GM21526 (cell line): Measurements from ENCODE around the gene MAN1C1.

Experiments used
- ATAC-seq: cut with Tn5 transposase; IDR thresholded peaks from one replicate; pipeline ENCODE4 v1.9.1; 2021; ENCODE audit warnings: moderate library complexity; ENCODE audit not compliant: unreplicated experiment, low FRiP score

The MAN1C1 gene

DNA sequence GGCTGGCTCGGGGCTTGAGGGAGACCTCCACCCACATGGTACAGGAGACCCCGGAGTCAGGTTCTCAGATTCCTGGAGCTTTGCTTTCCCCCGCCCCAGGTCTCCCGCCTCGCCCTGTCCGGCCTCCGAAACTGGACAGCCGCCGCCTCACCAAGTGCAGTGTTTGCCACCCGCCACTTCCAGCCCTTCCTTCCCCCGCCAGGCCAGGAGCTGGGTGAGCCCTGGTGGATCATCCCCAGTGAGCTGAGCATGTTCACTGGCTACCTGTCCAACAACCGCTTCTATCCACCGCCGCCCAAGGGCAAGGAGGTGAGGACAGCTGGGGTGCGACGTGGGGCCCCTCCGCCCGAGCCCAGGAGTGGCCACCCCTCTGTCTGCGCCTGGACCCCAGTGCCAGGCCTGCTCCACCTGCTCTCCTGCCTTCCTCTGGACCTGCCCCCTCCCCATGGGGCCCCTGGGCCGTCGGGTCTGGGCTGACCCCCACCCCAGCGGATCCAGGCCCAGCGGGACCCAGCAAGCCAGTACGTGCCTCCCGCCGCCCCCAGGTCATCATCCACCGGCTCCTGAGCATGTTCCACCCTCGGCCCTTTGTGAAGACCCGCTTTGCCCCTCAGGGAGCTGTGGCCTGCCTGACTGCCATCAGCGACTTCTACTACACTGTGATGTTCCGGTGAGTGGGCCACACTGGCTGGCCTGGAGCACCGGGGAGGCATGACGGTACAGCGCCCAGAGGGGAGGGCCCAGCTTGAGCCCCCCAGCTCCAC, 192.1 kb downstream of the MAN1C1 start:
- ATAC-seq: no peak

DNA sequence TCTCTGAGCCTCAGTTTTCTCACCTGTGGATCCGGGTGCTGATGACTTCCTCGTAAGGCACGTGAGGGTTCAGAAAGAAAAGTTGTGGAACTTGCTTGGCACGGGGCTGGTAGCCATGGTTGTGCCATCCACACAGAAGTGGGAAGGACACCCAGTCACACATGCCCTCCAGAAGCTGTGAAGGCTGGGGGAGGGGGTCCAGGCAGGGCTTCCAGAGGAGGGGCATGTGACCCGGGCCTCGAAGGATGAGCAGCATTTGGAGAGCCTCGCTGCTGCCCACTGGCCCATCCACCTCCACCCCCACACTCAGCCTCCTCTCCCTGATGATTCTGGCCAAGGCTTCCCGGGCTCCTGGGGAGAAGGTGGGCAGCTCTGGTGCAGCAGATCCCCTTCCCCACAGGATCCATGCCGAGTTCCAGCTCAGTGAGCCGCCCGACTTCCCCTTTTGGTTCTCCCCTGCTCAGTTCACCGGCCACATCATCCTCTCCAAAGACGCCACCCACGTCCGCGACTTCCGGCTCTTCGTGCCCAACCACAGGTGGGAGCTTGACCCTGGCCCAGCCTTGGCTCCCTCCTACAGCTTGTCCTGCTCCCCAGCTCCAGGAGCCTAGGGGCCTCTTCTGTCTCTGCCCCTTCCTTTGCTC, 192.8 kb downstream of the MAN1C1 start:
- ATAC-seq: no peak

DNA sequence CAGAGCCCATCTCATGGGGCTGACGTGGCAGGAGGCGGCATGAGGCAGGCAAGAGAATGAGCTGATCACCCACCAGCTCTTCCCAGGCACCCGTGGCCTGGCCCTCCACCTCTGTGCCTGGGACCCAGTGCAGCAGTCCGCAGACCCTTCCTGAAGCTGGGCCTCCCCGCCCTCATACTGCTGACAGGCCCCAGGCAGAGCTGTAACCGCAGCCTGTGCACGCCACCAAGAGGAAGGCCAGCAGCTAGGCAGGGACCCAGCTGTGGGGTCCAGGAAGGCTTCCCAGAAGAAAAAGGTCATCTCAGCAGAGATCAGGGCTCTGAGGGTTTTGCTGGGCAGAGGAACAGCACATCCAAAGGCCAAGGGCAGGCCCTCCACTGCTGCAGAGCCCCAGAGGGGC, 193.3 kb downstream of the MAN1C1 start:
- ATAC-seq: no peak

DNA sequence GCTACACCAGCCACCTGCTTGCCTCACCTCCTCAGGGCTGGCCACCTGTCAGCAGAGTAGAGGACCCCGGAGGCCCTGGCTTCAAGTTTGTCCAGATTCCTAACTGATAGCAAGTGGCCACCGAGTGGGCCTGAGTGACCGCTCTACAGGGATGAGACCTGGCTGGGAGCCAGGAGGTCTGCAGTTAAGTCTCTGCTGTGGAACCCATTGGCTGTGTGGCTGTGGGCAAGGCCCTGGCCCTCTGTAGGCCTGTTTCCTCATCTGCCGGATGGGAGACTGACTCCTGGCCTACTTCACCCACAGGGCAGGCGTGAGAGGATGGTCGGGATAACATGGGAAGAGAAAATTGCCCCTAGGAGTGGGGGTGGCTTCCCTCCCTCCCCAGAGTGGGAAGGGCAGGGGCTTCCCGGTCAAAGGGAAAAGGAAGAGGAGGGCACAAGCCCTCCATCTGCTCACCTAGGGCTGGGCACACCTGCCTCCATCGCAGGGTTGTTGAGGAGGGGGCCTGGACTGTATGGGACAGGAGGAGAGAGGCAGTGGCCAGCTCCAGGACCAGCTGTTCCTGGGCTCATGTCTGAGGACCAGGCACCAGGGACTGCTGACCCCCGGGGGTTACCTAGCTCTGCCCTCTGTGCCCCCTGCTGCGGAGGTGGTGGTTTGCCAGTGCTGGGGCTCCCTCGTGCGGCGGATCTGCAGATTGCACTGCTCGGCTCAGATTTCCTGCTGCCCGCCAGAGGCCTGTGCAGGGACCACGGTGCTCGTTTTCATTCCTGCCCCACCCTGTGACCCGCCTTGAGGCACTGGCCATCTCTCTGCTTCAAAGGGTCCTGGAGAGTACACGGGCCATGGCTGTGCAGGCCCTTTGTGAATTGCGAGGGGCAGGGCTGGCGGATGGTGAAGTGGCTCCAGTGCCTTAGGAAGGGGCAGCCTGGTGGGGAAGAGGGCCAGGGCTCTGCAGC, 194.0 kb downstream of the MAN1C1 start:
- no peak for ATAC-seq

DNA sequence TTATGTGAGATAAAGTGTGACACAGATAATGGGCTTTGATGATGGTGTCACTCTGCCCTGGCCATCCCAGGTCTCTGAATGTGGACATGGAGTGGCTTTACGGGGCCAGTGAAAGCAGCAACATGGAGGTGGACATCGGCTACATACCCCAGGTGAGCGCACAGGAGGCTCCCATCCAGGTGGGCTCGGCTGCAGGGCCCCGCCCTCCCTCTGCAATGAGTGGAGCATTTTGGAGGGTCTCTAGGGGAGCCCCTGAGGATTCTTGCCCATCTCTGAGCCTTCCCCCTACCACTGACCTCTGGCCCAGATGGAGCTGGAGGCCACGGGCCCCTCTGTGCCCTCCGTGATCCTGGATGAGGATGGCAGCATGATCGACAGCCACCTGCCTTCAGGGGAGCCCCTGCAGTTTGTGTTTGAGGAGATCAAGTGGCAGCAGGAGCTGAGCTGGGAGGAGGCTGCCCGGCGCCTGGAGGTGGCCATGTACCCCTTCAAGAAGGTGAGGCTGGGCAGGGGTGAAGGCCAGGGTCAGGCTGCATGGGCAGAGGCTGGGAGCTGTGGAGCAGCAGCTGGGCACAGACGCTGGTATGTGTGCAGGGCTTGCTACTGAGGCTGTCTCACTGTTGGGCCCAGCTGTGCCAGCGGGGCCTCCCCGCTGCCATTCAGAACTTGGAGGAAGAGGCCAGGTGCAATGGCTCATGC, 194.9 kb downstream of the MAN1C1 start:
- no peak for ATAC-seq

DNA sequence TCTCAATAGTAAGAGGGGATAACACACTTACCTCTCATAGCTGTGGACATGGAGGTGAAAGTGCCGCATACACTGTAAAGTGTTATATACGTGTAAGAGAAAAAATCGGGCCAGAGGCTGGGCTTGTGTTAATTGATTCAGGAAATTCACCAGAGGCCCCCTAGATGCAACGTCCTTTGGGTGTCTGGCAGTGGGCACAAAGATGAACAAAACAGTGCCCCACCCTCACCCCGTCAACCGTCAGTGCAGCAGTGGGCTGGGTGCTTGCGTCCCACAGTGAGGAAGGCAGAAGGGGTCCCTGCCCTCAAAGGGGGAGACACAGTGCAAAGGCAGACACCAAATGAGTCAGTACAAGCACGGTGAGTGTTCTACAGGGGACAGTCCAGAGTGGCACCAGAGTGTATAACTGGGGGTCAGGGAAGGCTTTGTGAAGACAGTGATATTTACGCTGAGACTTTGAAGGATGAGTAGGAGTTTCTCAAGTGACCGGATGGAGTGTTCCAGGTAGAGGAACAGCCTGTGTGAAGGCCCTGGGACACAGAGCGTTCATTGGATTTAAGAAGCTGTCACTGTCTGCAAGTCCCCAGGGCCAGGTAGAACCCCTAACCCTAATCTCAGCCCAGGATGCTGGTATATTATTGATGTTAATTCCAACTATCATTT, 196.6 kb downstream of the MAN1C1 start:
- no peak for ATAC-seq

DNA sequence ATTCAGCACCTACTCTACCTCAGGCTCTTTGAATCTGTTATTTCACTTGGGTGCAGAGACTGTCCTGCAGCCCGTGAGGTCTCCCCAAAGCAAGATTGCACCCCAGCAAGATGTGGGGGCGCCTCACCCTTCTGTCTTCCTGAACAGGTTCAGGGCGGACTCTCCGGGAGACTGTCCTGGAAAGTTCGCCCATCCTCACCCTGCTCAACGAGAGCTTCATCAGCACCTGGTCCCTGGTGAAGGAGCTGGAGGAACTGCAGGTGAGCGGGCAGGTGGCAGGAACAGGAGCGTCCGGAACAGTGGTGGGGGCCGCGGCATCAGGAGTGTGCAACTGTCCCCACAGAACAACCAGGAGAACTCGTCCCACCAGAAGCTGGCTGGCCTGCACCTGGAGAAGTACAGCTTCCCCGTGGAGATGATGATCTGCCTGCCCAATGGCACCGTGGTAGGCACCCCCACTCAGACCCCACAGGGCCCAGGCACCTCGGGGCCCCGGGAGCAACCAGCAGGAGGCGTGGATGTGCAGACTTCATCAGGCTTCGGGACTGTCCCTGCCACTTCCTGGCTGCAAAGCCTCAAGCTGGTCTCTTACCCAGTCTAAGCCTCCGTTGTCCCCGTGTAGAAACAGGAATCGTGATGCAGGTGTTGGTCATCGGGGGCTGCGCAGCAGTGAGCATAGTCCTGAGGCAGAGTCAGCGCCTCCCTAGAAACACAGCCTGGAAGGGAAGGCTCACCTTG, 197.3 kb downstream of the MAN1C1 start:
- no peak for ATAC-seq

DNA sequence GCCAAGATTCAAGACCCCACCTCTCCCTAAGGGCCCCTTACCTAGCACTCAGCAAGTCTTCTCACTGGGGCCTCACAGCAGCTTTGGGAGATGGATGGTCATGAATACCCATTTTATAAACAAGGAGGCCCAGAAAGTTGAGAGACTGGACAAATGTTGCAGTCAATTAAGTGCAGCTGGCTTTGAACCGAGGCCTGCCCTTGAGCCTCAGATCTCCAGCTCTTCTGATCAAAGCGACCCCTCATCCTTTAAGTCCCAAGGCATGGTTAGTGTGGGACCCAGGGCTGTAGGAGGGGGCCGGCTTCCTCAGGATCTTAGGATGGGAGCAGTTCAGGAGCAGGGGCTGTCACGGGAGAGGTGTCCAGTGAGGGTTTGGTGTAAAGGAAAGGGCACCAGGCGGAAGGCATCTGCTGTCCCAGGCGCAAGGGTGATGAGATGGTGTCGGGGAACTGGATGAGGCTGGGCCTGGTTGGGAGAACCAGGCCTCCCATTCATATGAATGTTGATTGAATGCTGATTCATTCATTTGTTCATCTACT, 198.0 kb downstream of the MAN1C1 start:
- ATAC-seq: no peak

DNA sequence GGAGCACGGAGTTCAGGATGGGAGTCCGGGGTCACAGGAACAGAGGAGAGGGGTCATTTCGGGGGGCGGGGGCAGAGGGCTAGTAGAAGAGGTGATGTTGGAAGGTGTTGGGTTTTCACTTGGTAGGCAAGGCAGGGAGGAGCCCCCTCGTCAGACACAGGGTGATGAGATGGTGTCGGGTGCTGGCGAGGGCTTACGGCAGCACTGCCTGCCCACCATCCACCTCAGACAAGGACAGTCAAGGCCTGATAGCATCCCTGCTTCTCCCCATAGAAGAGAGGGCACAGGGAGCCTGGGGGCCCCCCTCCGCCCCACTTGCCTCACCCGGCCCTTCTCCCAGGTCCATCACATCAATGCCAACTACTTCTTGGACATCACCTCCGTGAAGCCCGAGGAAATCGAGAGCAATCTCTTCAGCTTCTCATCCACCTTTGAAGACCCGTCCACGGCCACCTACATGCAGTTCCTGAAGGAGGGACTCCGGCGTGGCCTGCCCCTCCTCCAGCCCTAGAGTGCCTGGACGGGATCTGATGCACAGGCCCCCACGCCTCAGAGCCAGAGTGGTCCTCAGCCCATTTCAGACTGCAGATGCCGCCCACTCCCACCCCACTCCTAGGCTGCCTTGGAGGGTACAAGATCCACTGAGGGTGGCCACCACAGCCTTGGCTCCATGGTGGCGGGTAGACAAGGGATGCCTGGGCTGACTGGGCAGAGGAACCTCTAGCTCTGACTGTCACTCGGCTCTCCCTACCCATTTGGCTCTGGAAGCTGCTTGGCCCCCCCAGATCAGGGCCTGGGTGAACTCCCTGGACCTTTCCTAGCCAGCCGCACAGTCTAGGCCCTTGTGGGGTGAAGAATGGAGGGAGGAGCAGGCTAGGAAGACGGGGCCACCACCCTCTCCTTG, 198.9 kb downstream of the MAN1C1 start:
- no peak for ATAC-seq

DNA sequence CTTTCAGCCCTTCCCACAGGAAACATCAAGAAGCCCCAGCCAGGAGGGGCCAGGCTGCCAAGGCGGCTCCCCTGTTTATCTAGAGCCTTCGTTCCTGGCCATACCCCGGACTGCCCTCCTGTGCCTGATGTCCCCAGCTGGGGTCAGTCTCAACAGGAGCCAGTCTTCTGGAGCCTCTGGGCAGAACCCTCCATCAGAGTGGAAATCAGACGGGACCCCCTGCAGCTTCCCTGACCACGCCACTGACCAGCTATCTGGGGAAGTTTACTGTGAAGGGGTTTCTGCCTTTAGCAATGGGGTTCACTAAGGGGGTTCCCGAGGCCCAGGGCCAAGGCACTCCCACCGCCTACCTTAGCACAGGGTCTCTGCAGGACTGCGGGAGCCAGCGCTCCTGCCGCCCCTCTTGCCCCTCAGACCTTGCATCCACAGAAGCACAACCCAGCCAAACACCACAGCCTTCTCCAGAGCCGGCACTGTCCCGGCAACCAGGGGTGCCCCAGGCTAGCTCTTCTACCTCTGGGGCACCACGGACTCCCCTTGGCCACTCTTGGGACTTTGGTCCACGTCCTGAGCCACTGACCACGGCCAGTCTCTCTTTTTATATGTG, 199.6 kb downstream of the MAN1C1 start:
- no peak for ATAC-seq

DNA sequence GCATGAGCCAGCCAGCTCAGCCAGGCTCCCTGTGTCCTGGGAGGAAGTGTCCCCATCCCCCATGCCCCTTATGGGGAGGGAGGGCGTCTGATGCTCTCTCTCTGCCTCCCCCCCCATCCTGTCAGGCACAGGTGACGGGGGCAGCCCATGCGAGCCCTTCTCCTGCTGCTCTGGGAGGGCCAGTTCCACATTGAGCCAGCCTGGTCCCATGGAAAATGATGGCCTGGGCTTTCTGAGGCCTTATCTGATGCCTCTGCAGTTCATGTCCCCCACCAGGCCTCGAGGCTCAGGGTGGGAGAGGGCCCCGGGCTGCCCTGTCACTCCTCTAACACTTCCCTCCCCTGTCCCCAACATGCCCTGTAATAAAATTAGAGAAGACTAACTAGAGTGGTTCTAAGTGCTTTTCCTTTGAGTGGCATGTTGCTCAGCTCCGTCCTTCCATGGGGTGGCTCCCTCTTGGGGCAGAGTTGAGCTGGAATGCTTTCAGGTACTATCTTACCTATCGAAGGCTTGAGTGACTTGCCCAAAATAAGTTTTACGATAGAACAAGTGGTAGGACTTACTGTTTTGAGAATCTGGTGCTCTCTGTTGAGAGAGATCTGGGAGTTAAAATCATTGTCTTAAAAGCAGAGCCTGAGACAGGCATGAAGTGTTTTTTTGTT, 201.4 kb downstream of the MAN1C1 start:
- no peak for ATAC-seq

DNA sequence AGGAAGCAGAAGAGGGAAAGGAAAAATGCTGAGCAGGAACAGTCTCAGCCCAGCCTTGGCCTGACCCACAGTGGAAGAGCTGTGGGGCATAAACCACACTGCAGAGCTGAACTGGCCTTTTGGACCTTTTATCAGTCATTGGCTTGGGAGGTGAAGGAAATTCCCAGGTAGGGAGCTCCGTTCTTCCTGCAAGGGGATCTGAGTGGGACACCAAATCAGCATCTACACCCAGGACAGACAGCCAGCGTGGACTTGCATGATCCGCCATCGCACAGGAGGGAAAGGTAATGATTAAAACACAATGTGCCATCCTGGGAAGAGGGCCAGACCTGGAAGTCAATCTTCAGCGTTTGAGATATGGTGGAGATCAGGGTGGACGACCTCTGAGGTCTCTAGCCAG, 202.0 kb downstream of the MAN1C1 start:
- ATAC-seq: no peak

DNA sequence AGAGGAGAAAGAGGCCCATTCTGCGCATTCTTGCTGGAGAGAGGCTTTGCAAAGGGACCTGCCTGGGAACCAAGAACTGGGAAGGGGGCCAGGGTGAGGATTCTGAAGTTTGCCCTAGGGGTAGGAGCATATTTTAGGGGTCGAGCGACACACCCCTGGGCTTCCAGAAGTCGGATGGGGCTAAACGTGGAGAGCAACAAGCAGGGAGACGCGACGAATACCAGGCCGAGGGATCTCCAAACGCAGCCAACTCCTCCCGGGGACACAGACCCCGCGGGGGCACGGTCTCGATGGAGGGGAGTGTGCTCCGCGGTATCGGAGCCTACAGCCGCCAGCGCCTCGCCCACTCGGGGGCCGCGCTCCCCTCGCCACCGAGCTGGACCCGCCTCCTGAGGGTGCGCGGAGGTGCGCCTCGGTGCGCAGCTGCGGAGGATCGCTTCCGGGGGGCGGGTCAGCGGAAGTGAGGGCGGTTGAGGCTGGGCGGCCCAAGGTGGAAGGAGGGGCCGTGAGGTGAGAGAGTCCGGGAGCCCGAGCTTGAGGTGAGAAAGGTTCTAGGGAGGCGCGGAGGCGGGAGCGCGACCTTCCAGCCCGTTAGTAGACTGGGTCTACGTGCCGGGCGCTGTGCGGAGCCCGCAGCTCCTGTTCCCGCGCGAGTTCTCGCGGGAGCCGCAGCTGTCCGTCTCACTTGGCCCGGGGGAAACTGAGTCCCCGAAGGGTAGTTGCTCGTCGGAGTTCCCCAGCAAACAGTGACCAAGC, 203.1 kb downstream of the MAN1C1 start, which contains the start of gene MTFR1L:
Gene MTFR1L, plus strand, starts transcription at position 464 of the 756 bp plus-strand sequence. CDS start 3,151 bp downstream, outside the sequence.
- peak; percentile 72 for ATAC-seq

DNA sequence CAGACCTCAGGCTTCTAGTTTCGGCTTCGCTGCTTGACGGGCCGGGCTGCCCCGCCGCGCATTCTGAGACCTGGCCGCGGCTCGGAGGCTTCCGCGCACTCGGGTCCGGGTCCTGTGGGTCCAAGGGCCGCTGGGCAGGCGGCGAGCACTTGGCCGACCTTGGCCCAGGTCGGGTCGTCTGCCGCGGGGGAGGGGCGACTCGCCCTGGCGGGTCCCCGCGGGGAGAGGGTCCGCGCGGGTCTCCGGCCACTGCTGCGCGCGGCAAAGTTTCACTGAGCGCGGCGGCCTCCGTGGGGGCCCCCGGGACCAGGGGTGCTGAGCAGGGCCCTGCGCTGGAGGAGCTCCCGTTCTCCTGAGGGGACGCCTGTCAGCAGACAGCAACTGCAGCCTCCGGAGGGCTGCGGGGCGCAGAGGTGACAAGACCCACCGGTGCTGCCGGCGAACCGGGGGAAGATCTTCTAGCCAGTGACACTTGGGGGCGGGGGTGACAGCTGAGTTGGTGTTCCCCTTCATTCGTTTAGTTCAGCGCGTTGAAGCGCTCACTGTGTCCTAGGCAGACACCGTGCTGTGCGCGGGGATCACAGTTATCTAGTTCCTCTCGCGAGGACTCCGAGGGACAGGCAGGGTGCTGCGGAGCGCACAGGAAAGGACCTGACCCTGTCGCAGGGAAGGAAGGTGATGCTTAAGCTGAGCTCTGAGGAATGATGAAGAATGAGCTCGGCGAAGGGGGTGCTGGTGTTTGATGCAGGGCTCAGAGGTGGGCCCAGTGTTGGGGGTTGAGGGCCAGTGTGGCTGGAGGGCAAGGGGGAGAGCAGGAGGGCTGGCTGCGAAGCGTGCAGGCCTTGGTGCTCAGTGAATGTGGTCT, 203.9 kb downstream of the MAN1C1 start:
- peak; percentile 36 for ATAC-seq

DNA sequence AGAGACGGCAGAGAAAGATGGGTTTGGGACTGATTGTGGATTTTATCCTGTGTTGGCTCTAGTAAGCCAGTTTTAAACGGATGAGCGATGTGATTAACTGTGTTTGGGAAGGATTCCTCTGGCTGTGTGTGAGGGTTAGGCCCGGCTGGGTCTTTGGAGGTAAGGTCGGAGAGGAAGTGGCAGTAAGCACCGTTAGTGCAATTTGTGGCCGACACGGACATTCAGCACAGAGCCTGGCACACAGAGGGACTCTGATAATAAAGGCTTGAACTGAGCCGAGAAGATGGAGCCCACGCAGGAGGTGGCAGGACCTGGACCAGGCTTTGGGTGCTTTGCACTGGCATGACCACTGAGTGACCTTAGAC, 204.5 kb downstream of the MAN1C1 start:
- no peak for ATAC-seq
